ENCODE results near the gene OXSR1. TPM values are rescaled to one million over a fixed set of nuclear protein-coding genes. Genes with fewer than 3 reads are reported as not detected.

The OXSR1 gene
- total RNA-seq, 3 donors from 2014 or later = 40.2 to 44.0 (median 41.9) TPM

- DNase-seq = no peak
- H3K9me3 ChIP-seq = no peaks in the 10 kb centered on the region
- H3K4me1 ChIP-seq (ENCODE audit: low read depth) = no peaks in the 10 kb centered on the region
- intact Hi-C loops (cut with DNase I, micrococcal nuclease) = no loop called here
- H3K4me3 ChIP-seq = no peak overlapping the region
- TF ChIP-seq CTCF (IDR thresholded peaks at IDR 0.05) = no peak
- no peak for ATAC-seq
- H3K36me3 ChIP-seq (ENCODE audit: low read depth) = no peaks in the 10 kb centered on the region
These were observed 80.6 kb downstream of the OXSR1 start for GRCh38 chr3:38245930-38246329.

GRCh38 chr3:38247366-38248035 is 82.2 kb downstream of the OXSR1 start:
- Histone ChIP-seq H3K9me3 (no peaks in the 10 kb centered on the region), H3K4me3 (no peak overlapping the region), H3K4me1 (ENCODE audit: low read depth) (no peaks in the 10 kb centered on the region), H3K36me3 (ENCODE audit: low read depth) (peaks cover under 1% of the 10 kb centered on the region)
- no peak for TF ChIP-seq CTCF (IDR thresholded peaks at IDR 0.05)
- intact Hi-C loops (cut with DNase I, micrococcal nuclease) = no loop called here
- ATAC-seq = peak; percentile 51
- DNase-seq = no peak

GRCh38 chr3:38250198-38250597 is 84.9 kb downstream of the OXSR1 start:
- TF ChIP-seq CTCF (IDR thresholded peaks at IDR 0.05) = no peak
- DNase-seq (no peak), ATAC-seq (no peak)
- peaks cover 8% of the 10 kb centered on the region for H3K36me3 ChIP-seq (ENCODE audit: low read depth)
- no peaks in the 10 kb centered on the region for H3K9me3 ChIP-seq
- H3K4me1 ChIP-seq (ENCODE audit: low read depth) = no peaks in the 10 kb centered on the region
- no peak overlapping the region for H3K4me3 ChIP-seq
- intact Hi-C loops (cut with DNase I, micrococcal nuclease) = no loop called here

GRCh38 chr3:38251197-38251596 is 85.9 kb downstream of the OXSR1 start:
- no peak for DNase-seq
- H3K4me1 ChIP-seq (ENCODE audit: low read depth) = no peaks in the 10 kb centered on the region
- peaks cover 8% of the 10 kb centered on the region for H3K36me3 ChIP-seq (ENCODE audit: low read depth)
- TF ChIP-seq CTCF (IDR thresholded peaks at IDR 0.05) = no peak
- ATAC-seq = no peak
- no peak overlapping the region for H3K4me3 ChIP-seq
- no peaks in the 10 kb centered on the region for H3K9me3 ChIP-seq
- intact Hi-C loops (cut with DNase I, micrococcal nuclease) = no loop called here

GRCh38 chr3:38253704-38254103 is 88.4 kb downstream of the OXSR1 start:
- no peak for ATAC-seq
- H3K4me3 ChIP-seq = no peak overlapping the region
- peaks cover 8% of the 10 kb centered on the region for H3K36me3 ChIP-seq (ENCODE audit: low read depth)
- no peaks in the 10 kb centered on the region for H3K4me1 ChIP-seq (ENCODE audit: low read depth)
- no peak for TF ChIP-seq CTCF (IDR thresholded peaks at IDR 0.05)
- no peak for DNase-seq
- H3K9me3 ChIP-seq = no peaks in the 10 kb centered on the region
- intact Hi-C loops (cut with DNase I, micrococcal nuclease) = no loop called here

GRCh38 chr3:38254872-38255271 is 89.5 kb downstream of the OXSR1 start:
- intact Hi-C loops (cut with DNase I, micrococcal nuclease) = no loop called here
- DNase-seq = no peak
- Histone ChIP-seq H3K36me3 (ENCODE audit: low read depth) (peaks cover 8% of the 10 kb centered on the region), H3K4me3 (no peak overlapping the region), H3K4me1 (ENCODE audit: low read depth) (no peaks in the 10 kb centered on the region), H3K9me3 (no peaks in the 10 kb centered on the region)
- no peak for TF ChIP-seq CTCF (IDR thresholded peaks at IDR 0.05)
- ATAC-seq = no peak
